ENCODE results near the gene TCF4.

Gene TCF4

DNA sequence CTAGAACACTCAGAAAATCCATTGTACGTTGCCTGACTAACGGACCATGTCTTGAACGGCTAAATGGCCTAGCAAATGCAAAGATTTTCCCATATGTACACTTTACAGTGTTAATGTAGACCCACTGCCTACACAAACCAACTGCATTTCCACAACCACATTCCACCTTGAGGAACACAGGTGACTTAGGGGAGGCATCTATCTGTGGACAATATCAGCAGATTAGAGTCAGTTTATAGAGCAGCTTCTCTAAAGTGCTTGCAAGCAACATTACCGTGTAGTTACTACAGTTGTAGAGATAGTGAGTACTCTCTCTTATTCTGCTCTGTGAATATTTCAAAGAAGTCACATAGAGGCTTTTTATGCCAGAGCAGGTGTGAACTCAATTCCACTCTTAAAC lies 139.6 kb downstream of the TCF4 start:
- TF ChIP-seq ZFP3 (CRISPR knock-in tag; IDR thresholded peaks at IDR 0.05), result no peak
- no peak for TF ChIP-seq BACH2 (CRISPR knock-in tag; IDR thresholded peaks at IDR 0.05; ENCODE audit: borderline replicate concordance)
- TF ChIP-seq, protein P1, sequence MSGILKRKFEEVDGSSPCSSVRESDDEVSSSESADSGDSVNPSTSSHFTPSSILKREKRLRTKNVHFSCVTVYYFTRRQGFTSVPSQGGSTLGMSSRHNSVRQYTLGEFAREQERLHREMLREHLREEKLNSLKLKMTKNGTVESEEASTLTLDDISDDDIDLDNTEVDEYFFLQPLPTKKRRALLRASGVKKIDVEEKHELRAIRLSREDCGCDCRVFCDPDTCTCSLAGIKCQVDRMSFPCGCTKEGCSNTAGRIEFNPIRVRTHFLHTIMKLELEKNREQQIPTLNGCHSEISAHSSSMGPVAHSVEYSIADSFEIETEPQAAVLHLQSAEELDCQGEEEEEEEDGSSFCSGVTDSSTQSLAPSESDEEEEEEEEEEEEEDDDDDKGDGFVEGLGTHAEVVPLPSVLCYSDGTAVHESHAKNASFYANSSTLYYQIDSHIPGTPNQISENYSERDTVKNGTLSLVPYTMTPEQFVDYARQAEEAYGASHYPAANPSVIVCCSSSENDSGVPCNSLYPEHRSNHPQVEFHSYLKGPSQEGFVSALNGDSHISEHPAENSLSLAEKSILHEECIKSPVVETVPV (CRISPR knock-in tag; IDR thresholded peaks at IDR 0.05), result no peak
- TF ChIP-seq ZNF8 (CRISPR knock-in tag; IDR thresholded peaks at IDR 0.05), result no peak
- no peak for TF ChIP-seq OSR1 (CRISPR knock-in tag; IDR thresholded peaks at IDR 0.05)
- no peak for TF ChIP-seq ZFP30 (CRISPR knock-in tag; IDR thresholded peaks at IDR 0.05)
- no peak for TF ChIP-seq ZC3H10 (CRISPR knock-in tag; IDR thresholded peaks at IDR 0.05)
- TF ChIP-seq ISL1 (CRISPR knock-in tag; IDR thresholded peaks at IDR 0.05), result no peak
- no peak for TF ChIP-seq ZNF565 (CRISPR knock-in tag; conservative IDR thresholded peaks at IDR 0.05; ENCODE audit: low read depth)
- TF ChIP-seq TOX (CRISPR knock-in tag; IDR thresholded peaks at IDR 0.05; ENCODE audit: borderline replicate concordance), result no peak
- no peak for TF ChIP-seq RARB (CRISPR knock-in tag; IDR thresholded peaks at IDR 0.05)
- TF ChIP-seq, protein P2, sequence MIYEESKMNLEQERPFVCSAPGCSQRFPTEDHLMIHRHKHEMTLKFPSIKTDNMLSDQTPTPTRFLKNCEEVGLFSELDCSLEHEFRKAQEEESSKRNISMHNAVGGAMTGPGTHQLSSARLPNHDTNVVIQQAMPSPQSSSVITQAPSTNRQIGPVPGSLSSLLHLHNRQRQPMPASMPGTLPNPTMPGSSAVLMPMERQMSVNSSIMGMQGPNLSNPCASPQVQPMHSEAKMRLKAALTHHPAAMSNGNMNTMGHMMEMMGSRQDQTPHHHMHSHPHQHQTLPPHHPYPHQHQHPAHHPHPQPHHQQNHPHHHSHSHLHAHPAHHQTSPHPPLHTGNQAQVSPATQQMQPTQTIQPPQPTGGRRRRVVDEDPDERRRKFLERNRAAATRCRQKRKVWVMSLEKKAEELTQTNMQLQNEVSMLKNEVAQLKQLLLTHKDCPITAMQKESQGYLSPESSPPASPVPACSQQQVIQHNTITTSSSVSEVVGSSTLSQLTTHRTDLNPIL (CRISPR knock-in tag; IDR thresholded peaks at IDR 0.05; ENCODE audit: low read depth), result no peak
- no peak for TF ChIP-seq PPARA (CRISPR knock-in tag; IDR thresholded peaks at IDR 0.05; ENCODE audit: borderline replicate concordance)
- no peak for TF ChIP-seq ARNTL (CRISPR knock-in tag; IDR thresholded peaks at IDR 0.05; ENCODE audit: borderline replicate concordance, low read depth)
- ATAC-seq, result no peak

DNA sequence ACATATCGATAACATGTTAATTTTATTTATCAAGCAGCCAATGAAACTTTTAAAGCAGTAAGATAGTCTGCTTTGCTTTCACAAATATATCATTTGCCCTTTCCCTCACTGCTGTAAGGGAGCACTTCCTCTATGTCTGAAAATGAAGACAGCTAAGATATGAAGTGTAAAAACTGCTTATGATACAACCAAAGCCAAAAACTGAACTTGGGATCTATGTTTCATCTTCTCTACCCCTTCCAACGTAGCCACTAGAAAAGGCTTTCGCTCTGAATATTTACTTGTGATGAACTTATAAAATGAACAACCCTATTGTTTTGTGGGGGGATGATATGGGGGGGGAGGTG lies 140.3 kb downstream of the TCF4 start:
- ATAC-seq, result no peak
- TF ChIP-seq, protein P3, sequence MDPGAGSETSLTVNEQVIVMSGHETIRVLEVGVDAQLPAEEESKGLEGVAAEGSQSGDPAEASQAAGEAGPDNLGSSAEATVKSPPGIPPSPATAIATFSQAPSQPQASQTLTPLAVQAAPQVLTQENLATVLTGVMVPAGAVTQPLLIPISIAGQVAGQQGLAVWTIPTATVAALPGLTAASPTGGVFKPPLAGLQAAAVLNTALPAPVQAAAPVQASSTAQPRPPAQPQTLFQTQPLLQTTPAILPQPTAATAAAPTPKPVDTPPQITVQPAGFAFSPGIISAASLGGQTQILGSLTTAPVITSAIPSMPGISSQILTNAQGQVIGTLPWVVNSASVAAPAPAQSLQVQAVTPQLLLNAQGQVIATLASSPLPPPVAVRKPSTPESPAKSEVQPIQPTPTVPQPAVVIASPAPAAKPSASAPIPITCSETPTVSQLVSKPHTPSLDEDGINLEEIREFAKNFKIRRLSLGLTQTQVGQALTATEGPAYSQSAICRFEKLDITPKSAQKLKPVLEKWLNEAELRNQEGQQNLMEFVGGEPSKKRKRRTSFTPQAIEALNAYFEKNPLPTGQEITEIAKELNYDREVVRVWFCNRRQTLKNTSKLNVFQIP (CRISPR knock-in tag; IDR thresholded peaks at IDR 0.05; ENCODE audit: borderline replicate concordance, low read depth), result no peak
- no peak for TF ChIP-seq ARNTL (CRISPR knock-in tag; IDR thresholded peaks at IDR 0.05; ENCODE audit: borderline replicate concordance, low read depth)
- no peak for TF ChIP-seq TCF4 (CRISPR knock-in tag; IDR thresholded peaks at IDR 0.05; ENCODE audit: borderline replicate concordance)
- TF ChIP-seq, protein P4, sequence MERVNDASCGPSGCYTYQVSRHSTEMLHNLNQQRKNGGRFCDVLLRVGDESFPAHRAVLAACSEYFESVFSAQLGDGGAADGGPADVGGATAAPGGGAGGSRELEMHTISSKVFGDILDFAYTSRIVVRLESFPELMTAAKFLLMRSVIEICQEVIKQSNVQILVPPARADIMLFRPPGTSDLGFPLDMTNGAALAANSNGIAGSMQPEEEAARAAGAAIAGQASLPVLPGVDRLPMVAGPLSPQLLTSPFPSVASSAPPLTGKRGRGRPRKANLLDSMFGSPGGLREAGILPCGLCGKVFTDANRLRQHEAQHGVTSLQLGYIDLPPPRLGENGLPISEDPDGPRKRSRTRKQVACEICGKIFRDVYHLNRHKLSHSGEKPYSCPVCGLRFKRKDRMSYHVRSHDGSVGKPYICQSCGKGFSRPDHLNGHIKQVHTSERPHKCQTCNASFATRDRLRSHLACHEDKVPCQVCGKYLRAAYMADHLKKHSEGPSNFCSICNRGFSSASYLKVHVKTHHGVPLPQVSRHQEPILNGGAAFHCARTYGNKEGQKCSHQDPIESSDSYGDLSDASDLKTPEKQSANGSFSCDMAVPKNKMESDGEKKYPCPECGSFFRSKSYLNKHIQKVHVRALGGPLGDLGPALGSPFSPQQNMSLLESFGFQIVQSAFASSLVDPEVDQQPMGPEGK (CRISPR knock-in tag; IDR thresholded peaks at IDR 0.05; ENCODE audit: borderline replicate concordance), result no peak
- no peak for TF ChIP-seq PPARA (CRISPR knock-in tag; IDR thresholded peaks at IDR 0.05; ENCODE audit: borderline replicate concordance)
- TF ChIP-seq OSR1 (CRISPR knock-in tag; IDR thresholded peaks at IDR 0.05), result no peak
- no peak for TF ChIP-seq BACH2 (CRISPR knock-in tag; IDR thresholded peaks at IDR 0.05; ENCODE audit: borderline replicate concordance)
- no peak for TF ChIP-seq ISL1 (CRISPR knock-in tag; IDR thresholded peaks at IDR 0.05)
- no peak for TF ChIP-seq ZNF565 (CRISPR knock-in tag; conservative IDR thresholded peaks at IDR 0.05; ENCODE audit: low read depth)

DNA sequence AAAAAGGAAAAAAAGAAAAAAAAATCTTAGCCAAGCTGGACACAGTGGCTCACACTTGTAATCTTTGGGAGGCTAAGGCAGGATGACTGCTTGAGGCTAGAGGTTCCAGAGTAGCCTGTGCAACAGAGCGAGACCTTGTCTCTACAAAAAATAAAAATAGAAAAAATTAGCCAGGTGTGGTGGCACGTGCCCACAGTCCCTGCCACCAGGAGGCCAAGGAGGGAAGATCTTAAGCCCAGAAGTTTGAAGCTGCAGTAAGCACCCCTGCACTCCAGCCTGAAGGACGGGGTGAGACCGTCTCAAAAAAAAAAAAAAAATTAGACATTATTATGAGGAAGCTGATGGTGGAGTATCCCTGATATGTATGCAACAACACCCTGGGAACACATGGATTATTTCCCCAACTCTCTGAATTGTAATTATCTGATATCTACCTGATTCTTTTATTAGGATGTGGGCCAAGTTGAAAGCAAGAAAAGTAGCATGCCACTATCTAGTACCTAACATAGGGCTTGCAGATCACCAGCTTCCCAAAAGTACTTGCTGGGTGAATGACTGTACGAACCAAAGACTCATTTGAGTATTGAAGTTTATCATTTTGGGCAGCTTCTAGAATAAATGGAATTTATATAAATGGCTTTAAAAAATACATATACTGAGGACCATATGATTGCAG lies 140.9 kb downstream of the TCF4 start:
- no peak for ATAC-seq
- TF ChIP-seq SNAI2 (CRISPR knock-in tag; IDR thresholded peaks at IDR 0.05) (no peak), TCF4 (CRISPR knock-in tag; IDR thresholded peaks at IDR 0.05; ENCODE audit: borderline replicate concordance) (no peak), ZNF8 (CRISPR knock-in tag; IDR thresholded peaks at IDR 0.05) (no peak), GLIS3 (CRISPR knock-in tag; IDR thresholded peaks at IDR 0.05) (no peak), ISL1 (CRISPR knock-in tag; IDR thresholded peaks at IDR 0.05) (no peak), RARB (CRISPR knock-in tag; IDR thresholded peaks at IDR 0.05) (no peak), ZNF70 (CRISPR knock-in tag; IDR thresholded peaks at IDR 0.05) (no peak), CSDC2 (CRISPR knock-in tag; IDR thresholded peaks at IDR 0.05) (no peak), ARNTL (CRISPR knock-in tag; IDR thresholded peaks at IDR 0.05; ENCODE audit: borderline replicate concordance, low read depth) (no peak), BACH2 (CRISPR knock-in tag; IDR thresholded peaks at IDR 0.05; ENCODE audit: borderline replicate concordance) (no peak)
- TF ChIP-seq, protein P4 (CRISPR knock-in tag; IDR thresholded peaks at IDR 0.05; ENCODE audit: borderline replicate concordance), result no peak
- TF ChIP-seq, protein P3 (CRISPR knock-in tag; IDR thresholded peaks at IDR 0.05; ENCODE audit: borderline replicate concordance, low read depth), result no peak
- TF ChIP-seq, protein P2 (CRISPR knock-in tag; IDR thresholded peaks at IDR 0.05; ENCODE audit: low read depth), result no peak
- TF ChIP-seq, protein P5, sequence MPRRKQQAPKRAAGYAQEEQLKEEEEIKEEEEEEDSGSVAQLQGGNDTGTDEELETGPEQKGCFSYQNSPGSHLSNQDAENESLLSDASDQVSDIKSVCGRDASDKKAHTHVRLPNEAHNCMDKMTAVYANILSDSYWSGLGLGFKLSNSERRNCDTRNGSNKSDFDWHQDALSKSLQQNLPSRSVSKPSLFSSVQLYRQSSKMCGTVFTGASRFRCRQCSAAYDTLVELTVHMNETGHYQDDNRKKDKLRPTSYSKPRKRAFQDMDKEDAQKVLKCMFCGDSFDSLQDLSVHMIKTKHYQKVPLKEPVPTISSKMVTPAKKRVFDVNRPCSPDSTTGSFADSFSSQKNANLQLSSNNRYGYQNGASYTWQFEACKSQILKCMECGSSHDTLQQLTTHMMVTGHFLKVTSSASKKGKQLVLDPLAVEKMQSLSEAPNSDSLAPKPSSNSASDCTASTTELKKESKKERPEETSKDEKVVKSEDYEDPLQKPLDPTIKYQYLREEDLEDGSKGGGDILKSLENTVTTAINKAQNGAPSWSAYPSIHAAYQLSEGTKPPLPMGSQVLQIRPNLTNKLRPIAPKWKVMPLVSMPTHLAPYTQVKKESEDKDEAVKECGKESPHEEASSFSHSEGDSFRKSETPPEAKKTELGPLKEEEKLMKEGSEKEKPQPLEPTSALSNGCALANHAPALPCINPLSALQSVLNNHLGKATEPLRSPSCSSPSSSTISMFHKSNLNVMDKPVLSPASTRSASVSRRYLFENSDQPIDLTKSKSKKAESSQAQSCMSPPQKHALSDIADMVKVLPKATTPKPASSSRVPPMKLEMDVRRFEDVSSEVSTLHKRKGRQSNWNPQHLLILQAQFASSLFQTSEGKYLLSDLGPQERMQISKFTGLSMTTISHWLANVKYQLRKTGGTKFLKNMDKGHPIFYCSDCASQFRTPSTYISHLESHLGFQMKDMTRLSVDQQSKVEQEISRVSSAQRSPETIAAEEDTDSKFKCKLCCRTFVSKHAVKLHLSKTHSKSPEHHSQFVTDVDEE (CRISPR knock-in tag; IDR thresholded peaks at IDR 0.05), result no peak

Data from SK-N-SH treated with all-trans-retinoic acid at 6 μM for 48 hours (cell line).